GM19455 (cell line): ENCODE results near the gene LRRC1.

Experiments
- ATAC-seq: cut with Tn5 transposase; IDR thresholded peaks from one replicate; pipeline ENCODE4 v1.9.1; 2021; ENCODE audit not compliant: unreplicated experiment

LRRC1 gene

DNA sequence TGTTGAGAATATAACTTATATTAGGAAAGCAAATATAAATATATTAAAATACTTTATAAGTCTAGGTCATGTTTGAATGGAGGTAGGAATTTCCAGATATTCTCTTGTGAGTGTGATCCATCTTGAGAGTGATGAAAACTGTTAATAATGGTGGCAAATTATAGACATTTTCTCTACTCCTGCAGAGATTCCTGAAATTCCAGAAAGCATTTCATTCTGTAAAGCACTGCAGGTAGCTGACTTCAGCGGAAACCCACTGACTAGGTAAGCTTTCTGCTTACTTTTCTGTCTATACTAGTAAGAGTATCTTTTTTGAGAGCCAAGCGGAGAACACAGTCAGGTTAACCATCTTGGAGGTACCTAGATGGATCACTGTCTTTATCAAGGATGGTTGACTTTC lies 84.0 kb downstream of the LRRC1 start:
- no peak for ATAC-seq

DNA sequence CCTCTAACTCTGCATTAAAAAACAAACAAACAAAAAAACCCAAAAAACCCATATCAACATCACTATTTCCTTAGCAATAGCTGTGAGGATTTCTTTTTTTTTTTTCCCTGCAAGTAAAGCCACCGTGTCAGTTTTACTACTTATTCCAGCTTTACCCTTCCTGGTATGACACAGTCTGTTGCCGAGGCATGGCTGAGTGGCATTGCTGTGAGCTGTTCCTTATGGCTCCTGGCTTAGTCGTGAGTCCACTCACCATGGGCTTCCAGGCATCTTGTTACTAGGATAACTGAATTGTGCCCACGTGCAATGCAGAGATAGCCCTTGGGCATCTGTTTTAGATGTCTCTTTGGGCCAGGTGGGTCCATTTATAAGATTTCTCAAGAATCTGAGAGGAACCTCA lies 84.8 kb downstream of the LRRC1 start:
- no peak for ATAC-seq

DNA sequence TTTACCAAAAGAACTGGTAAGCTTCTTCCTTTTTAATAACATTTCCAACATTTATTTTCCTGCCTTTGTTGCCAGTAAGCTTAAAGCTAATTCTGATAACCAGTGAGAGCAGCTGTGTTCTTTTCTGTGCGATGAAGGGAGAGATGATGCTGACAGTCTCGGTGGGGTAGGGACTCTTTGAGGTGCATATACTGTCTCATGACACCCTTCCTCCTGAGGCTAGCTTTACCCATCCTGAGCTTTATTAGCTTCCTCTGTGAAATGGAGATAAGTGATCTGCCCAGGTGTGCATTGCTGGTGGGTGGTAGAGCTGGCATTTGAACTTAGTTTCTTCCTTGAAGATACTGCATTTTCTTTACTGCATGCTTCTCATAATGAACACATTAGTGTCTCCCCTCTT lies 92.5 kb downstream of the LRRC1 start:
- ATAC-seq, result no peak

DNA sequence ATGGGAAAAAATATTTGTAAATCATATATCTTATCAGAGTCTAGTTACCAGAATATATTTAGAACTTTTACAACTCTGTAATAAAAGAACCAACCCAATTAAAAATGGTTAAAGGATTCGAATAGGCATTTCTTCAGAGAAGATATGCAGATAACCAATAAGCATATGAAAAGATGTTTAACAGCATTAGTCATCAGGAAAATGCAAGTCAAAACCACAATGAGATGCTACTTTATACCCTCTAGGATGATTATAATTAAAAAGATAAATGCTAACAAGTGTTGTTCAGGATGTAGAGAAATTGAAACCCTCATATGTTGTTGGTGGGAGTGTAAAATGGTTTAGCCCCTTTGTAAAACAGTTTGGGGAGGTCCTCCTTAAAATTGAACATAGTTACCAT lies 94.1 kb downstream of the LRRC1 start:
- ATAC-seq, result no peak

DNA sequence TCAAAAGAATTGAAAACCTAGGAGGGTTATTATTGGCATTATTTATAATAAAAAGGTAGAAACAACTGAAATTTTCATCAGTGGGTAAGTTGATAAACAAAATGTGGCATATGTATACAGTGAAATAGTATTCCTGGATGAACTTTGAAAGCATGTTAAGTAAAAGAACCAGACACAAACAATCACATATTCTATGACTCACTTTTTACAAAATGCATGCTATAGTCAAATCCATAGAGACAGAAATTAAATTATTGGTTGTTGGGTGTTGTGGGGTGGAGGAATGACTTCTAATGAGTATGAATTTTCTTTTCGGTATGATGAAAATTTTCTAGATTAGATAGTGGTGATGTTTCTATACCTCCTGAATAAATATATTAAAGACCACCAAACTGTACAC lies 94.6 kb downstream of the LRRC1 start:
- ATAC-seq, result no peak

DNA sequence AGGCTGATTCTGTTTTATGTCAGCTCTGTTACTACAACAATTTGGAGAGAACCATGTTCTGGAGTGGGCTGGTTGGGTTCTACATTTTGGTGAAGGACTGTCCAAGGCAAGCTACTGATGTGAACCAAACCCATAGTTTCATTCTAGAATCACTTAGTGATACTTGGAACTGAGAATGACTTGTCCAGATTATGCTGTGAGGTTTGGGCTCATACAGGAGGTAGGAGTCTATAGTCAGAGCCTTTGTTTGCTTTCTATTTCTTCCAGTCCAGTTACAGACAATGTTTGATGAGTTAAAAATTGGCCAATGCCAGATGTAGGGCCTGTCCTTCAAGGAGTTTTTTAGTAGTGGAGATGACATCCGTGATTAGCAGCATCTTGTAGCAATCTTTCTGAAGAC lies 97.9 kb downstream of the LRRC1 start:
- ATAC-seq, result peak; percentile 59

DNA sequence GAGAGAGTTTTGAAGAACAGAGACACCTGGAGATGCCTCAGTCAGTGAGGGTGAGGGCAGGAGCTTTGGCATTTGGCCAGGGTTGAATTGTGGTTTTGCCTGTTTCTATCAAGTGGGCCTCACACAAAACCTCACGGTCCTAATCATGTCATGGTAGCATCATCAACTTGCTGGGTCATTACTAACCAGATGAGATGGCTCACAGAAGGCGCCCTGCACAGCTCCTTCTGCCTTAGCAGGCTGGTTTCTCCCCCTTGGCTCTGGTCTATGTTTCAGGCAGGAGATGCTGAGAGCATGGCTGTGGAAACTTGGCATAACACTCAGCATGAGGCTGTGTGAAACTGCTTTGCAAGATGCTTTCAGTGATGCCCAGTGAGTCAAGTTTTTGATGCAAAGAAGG lies 99.3 kb downstream of the LRRC1 start:
- ATAC-seq, result no peak

DNA sequence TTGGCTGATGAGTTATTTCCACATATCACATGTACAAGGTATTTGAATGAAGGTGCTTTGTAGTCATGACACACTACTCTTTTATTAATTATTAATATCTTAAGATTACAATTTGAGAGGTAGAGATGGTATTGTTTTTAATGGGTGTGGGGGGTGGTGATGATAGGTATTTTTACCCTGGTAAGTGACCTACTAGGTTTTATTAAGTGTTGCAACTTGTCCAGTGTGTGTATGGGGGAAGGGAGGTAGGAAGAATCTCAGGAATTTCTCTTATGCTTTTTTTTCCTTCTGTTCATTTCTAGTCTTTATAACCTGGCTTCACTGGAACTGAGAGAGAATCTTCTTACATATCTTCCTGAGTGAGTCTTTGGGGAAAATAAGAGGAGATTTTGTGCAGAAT lies 101.4 kb downstream of the LRRC1 start:
- no peak for ATAC-seq

DNA sequence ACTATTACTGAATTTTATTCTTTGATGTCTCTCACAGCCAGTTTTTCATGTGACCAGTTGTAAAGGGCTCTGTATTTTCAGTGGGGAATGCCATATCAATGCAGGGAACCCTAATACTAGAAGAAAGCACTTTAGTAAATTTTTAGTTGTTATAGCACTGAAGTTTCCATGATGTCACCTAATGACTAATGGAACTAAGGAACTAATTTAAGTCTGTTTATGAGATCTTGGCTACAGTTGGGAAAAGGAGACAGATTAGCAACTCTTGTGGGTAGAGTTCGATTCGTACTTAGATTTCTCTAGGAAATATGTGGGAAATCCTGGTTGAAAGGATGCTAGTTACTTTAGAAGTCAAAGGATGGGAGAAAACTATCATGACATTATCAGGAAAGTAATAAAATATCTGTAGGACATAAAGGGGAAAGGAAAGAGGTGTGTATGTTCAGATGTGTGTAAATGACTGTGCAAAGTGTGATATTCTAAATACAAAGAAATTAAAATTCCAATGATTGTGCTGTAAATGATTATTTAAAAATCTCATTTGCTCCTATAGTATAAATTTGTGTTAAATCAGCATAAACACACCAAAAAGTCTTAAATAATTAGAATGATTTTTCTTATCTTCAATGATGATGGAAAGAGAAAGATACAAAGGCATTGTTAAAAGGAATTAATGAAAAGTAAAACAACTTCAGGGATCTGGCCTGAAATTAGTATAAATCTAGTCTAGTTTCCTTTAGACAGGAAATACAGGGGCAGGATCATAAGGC lies 103.4 kb downstream of the LRRC1 start:
- ATAC-seq, result no peak

DNA sequence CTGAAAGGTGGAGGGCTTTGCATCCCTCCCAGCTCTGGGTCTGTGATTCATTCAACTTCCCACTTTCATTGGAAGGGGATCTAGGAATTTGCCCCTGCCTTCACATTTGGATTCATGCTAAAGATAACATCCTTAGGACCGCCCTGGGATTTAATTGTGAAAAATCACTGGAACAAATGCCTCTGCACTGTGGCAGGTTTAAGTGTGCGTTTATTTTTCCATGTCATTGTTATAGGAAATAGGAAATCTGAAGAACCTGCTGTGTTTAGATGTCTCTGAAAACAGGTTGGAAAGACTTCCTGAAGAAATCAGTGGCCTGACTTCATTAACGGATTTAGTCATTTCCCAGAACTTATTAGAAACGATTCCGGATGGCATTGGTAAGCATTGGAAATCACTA lies 104.7 kb downstream of the LRRC1 start:
- ATAC-seq, result no peak

DNA sequence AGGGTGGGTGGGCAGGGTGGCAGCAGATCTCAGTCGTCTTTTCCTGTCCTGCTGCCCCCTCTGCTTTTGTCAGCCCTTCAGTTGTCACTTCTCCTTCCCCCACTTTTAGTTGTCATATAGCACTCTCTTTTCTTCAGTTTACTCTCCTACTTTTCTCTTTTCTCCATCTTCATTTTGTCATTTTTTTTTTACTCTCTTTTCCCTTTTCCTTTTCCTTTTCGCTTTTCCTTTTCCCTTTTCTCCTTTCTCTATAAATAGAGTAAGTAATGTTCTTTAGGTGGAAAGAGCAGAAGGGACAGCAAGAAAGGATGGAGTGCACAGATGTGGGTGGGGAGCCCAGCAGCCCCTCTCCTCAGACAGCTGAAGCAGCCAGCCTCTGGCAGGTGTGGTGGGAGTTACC lies 108.6 kb downstream of the LRRC1 start:
- no peak for ATAC-seq

DNA sequence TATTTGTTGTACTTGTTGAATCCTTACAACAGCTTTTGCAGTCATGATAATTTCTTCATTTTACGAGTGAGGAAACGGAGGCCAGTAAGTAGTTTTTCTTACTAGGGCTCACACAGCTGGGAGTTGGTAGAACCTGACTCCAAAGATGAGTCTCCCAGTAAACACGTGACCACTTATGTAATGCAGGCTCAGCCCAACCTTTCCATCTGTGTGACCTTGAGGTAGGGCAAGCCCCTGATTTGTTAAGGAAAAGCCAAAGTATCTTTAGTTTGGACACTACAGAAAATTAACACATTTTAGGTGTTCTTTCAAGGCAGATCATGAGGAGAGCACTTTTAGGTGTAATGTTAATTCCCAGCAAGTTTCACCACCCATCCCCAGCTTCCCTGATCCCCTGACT lies 111.3 kb downstream of the LRRC1 start:
- ATAC-seq, result no peak

DNA sequence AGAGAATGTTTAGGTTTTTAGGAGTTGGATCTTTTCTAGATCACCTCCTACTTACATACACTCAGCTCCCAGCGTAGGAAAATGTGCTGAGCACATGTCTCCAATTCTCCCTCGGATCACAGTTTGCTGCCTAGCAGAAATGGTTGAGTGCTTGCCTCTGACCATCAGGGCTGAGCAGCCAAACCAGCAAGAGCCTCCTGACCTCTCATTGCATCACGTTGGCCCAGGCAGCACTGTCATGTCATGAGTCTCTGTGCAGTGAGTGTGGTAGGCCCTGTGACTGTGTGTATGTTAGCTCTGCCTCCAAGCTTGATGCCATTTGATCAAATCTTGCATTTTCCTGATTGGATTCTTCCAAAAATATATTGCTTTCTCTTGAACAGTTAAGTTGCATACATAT lies 112.0 kb downstream of the LRRC1 start:
- ATAC-seq, result no peak

DNA sequence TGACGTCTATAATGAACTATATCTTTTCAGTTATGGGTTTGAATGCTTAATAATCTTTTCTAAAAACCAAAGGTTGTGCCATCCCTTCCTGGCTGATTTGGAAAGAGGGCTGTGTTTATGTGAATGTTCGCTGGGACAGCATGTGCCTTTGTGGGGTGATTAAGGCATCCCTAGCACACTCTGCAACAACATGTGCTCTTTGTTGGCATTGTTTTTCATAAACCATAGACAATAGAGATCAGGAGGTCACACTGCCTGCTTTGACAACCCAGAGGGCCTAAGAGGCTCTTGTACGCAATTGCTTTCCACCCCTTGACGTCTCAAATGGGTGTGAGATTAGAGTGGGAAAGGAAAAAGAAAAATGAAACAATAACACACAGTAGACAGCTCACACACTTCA lies 116.0 kb downstream of the LRRC1 start:
- ATAC-seq, result no peak

DNA sequence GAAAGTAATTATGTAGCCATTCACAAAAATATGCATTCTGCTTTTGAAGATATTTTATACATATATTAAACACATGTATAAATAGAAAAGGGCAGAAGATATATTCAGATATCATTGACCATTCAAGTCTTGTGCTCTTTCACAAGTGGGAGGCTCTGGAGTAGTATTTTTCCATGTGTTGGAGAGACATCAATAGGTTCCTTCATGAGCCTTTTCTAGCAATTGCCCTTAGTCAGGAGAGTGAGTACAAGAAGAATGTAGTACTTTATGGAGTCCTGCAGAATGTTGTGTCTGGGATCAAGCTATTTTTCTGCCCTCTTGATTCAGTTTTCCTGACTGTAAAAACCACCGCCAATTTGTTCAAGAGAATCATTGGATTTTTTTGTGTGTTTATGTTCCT lies 117.9 kb downstream of the LRRC1 start:
- ATAC-seq, result no peak

DNA sequence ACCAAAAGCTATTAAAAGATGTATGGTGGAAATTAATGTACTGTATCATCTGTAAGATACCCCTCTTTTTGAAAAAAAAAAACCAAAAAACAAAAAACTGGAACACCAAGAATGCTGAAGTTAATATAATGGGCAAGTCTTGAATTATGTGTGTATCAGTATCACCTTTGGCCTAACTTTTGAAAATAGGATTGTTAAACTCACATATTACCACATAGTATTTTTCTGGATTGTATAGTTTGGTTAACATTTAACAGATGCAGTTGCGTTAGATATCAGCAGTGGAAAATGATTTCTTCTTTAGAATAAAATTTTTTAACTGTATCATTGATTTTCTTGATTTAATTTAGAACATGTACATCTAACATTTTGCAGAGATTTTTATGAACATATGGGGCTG lies 118.5 kb downstream of the LRRC1 start:
- ATAC-seq, result no peak

DNA sequence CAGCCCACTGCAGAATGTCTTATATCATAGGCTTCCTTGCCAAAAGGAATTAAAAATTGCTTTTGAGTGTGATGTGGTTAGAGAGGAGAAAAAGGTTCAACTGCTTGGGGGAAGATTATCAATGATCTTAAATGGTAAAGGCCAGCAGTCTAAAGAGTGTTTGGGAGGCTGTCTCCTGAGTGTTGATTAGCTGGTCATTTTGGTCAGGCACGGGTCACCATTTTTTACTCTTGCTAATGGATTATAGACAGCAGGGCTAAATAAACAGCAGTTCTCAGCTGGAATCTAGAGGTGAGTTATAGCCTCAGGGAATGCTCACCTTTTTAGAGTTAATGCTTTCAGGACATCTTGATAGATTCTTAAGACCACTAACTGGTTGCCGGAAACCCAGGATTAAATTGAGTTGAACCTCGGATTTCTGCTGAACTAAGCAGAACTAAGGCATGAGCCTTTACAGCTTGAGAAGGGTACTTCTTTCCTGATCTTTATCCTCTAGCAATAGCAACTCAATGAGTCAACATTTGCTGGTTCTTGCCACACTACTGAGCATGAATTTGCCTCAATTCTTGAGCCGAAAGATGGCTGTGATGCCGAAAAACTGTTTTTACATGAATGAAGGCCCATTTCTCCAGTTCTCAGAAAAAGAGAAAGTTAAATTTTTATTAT lies 120.4 kb downstream of the LRRC1 start:
- no peak for ATAC-seq

DNA sequence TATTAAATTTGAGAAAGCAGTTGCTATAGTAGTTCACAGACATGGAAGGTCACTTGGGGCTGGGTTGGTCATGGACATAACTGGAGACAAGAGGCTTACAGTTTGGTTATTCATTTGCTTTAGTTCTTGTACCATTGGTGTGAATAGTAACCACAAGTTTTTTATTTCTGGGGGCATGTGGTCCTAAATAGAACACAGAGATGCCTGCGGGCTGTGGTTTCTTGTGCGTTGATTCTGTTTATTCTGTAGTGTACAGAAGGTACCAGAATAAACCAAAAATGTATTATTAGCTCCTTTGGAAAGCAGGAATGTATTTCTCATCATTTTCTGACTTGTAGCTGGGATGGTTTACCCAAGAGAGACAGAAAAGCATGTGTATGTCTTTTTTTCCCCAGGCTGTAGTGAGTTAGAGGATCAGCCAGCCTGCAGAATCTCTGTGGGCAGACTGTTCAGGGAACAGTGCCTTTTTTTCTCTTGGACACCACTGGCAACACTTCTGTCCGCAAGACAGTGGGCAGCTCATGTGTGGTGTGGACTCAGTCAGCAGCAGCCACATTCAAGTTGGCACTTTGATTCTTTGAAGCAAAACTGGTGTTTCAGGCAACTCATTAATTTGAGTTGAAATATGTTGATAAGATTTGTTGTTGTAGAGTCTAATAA lies 122.1 kb downstream of the LRRC1 start:
- no peak for ATAC-seq

DNA sequence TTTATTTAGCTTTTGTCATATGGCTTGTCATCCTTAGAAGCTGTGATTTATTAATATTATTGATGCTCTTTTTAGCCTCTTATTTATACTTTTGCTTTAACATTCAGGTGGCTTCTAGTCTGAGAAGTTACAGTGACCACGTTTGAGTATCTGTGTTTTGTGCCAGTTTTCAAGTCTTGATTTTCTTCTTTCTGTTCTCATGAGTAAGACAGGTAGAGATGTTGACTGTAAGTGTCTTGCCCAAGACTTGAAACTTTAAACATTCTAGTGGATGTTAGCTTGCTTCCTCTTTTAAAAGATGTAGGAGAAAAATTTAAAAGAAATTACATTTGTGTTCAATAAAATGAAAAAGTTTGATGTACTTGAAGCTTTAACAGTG lies 122.6 kb downstream of the LRRC1 start:
- ATAC-seq, result no peak

DNA sequence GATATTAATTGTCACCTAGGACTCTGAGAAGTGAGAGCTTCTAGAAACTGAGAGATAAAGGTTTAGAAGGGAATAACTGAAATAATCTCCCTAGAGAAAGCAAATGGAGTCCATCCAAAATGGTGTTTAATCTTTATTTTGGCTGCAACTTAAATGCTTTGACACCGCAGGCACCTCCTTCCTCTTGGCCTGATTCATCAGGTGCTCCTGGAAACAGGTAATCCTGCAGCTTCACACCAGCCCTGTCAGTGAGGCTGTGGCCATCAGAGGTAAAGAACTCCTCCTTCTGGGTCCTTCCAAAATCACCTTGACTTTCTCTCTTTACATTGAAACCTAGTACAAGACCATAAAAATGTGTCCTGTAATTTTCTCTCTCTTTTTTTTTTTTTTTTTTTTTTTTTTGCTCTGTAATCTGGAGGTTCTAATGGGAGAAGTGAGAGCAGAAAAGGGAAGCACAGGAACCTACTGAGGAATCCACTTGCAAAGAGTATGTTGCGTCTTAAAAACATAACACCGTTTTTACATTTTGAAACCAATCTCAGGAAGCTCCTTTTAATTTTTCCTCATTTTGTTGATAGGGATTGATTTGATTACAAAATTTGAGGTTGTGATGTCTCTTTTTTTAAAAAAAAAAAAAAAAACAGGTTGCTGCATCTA lies 124.2 kb downstream of the LRRC1 start:
- no peak for ATAC-seq

DNA sequence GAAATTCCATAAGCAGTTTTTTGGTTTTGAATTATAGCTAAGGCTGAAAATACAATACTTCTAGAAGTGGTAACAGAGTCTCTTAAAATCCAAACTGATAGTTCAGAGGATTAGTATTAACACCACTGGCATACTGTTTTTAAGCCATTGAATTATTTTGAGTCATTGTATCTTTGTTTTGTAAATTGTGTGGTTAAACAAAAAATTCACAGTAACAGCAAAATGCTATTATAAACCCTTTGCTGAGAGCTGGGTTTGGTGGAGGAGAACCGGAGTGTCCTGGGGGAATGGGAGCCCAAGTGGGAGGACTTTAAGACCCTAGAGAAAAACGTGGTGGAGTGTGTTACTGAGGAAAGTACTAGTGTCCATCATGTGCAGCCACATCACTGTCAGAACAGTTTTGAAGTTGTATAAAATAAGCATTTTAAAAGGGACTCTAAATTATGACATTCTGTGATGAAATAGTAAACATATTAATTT lies 125.1 kb downstream of the LRRC1 start:
- ATAC-seq, result no peak

DNA sequence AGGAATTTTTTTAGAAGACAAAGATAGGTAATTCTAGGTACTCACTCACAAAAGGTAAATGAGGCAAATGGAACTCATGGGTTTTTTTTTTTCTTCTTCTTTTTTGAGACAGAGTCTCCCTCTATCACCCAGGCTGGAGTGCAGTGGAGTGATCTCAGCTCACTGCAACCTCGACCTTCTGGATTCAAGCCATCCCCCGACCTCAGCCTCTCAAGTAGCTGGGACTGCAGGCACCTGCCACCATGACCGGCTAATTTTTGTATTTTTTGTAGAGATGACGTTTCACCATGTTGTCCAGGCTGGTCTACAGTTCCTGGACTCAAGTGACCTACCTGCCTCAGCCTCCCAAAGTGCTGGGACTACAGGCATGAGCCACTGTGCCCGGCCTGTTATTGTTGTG lies 126.1 kb downstream of the LRRC1 start:
- no peak for ATAC-seq
